Measurements from ENCODE around the gene TFF3.

GRCh38 chr21:42271065-42271464, 44.1 kb downstream of the TFF3 start:
- no peak for TF ChIP-seq CTCF (IDR thresholded peaks at IDR 0.05; ENCODE audit: insufficient read depth, low read length, poor library complexity, severe bottlenecking)
- TF ChIP-seq EZH2phosphoT487 (conservative IDR thresholded peaks at IDR 0.05; ENCODE audit: low read length) = no peak

Measured in SU-DHL-6 (cell line).